Prostate gland (tissue), 2 donors: ENCODE results near the gene GAB2. TPM values are rescaled to one million over a fixed set of nuclear protein-coding genes. Genes with fewer than 3 reads are reported as not detected.

Source experiments
- DNase-seq: peaks from one replicate; pipeline ENCODE4 v3.0.0-alpha.2; 2019; ENCODE audit warnings: low spot score
- H3K27ac ChIP-seq, 2 donors: fragments of 200-600 bp; sonication (generic); 2 replicates each; pipeline ENCODE4 v1.5.1; 2017 to 2019
- H3K27me3 ChIP-seq: fragments of 200-600 bp; sonication (generic); replicated peaks from 2 replicates; pipeline ENCODE4 v1.5.1; 2019; ENCODE audit not compliant: insufficient read depth
- H3K36me3 ChIP-seq, 2 donors: fragments of 200-600 bp; sonication (generic); 1 replicate in 1 of 2; 2 replicates in 1 of 2; pipeline versions ENCODE4 v1.5.1 to v1.8.1; 2017 to 2019
- H3K4me1 ChIP-seq: fragments of 200-600 bp; sonication (generic); replicated peaks from 2 replicates; pipeline ENCODE4 v1.5.1; 2019
- H3K4me3 ChIP-seq, 2 donors: fragments of 200-600 bp; sonication (generic); 2 replicates each; pipeline ENCODE4 v1.5.1; 2017 to 2019
- H3K9me3 ChIP-seq: fragments of 200-600 bp; sonication (generic); 2 replicates; pipeline ENCODE4 v1.5.1; 2017
- CTCF ChIP-seq, 4 experiments: fragments of 200-600 bp in 2 of 4; fragments of 450-650 bp in 2 of 4; sonication (generic) in 2 of 4; IDR thresholded peaks; 1 replicate in 3 of 4; 2 replicates in 1 of 4; pipeline ENCODE4 v1.5.1; 2016 to 2019; ENCODE audit warnings: antibody characterized with exemption in 4 of 4, mild to moderate bottlenecking in 2 of 4, moderate library complexity in 2 of 4
- POLR2A ChIP-seq: fragments of 450-650 bp; IDR thresholded peaks from one replicate; pipeline ENCODE4 v1.6.1; 2016; ENCODE audit warnings: antibody characterized with exemption, mild to moderate bottlenecking
- POLR2AphosphoS5 ChIP-seq: sonication (generic); formaldehyde crosslinking; IDR thresholded peaks from one replicate; pipeline ENCODE4 v1.6.1; 2017; ENCODE audit warnings: antibody characterized with exemption
- WGBS: methylation state at CpG from one replicate; pipeline ENCODE4 v1.1.5; 2018; 5-methylcytosine and 5-hydroxymethylcytosine counted together
- intact Hi-C: fragments of 100-400 bp; cut with DNase I; formaldehyde crosslinking; loops from one replicate; pipeline ENCODE4 v1.14.2; 2022
- total RNA-seq, 2 donors: library from RNA; depleted of rRNA; stranded (reverse); fragments of >200 nt; gene quantifications; one replicate each; pipeline ENCODE4 v1.1.0, GENCODE V29; 2016

Gene GAB2
- total RNA-seq, 2 donors from 2014 or later: 7.4 to 12.8 TPM

- 100% methylated on average over 1 of the region's 1 CpG for WGBS
- no peak overlapping the region for H3K27ac ChIP-seq
- no peaks in the 10 kb centered on the region for H3K9me3 ChIP-seq
- no peak overlapping the region for H3K4me3 ChIP-seq
- H3K27me3 ChIP-seq: no peaks in the 10 kb centered on the region
- intact Hi-C loops: no loop called here
- TF ChIP-seq CTCF (IDR thresholded peaks at IDR 0.05) (no peak), POLR2A (no peak), POLR2AphosphoS5 (no peak)
- H3K4me1 ChIP-seq: no peaks in the 10 kb centered on the region
- no peak for DNase-seq
- H3K36me3 ChIP-seq: no peaks in the 10 kb centered on the region
Observed at GRCh38 chr11:78460471-78460870, 42.9 kb upstream of the GAB2 start.

GRCh38 chr11:78459738-78460137 is 42.1 kb upstream of the GAB2 start:
- DNase-seq: no peak
- Histone ChIP-seq H3K27ac (no peak overlapping the region), H3K4me3 (no peak overlapping the region), H3K27me3 (no peaks in the 10 kb centered on the region), H3K4me1 (no peaks in the 10 kb centered on the region), H3K9me3 (no peaks in the 10 kb centered on the region), H3K36me3 (no peaks in the 10 kb centered on the region)
- no peak for TF ChIP-seq CTCF (IDR thresholded peaks at IDR 0.05)
- TF ChIP-seq POLR2A: no peak
- no peak for TF ChIP-seq POLR2AphosphoS5
- 95% methylated on average over 4 of the region's 4 CpGs for WGBS
- intact Hi-C loops: no loop called here

GRCh38 chr11:78457448-78457847 is 39.8 kb upstream of the GAB2 start:
- Histone ChIP-seq H3K36me3 (no peaks in the 10 kb centered on the region), H3K27ac (no peak overlapping the region), H3K4me1 (no peaks in the 10 kb centered on the region), H3K9me3 (no peaks in the 10 kb centered on the region), H3K27me3 (no peaks in the 10 kb centered on the region), H3K4me3 (no peak overlapping the region)
- no peak for DNase-seq
- WGBS: 67% methylated on average over 2 of the region's 2 CpGs
- intact Hi-C loops: no loop called here
- TF ChIP-seq POLR2AphosphoS5 (no peak), CTCF (IDR thresholded peaks at IDR 0.05) (no peak), POLR2A (no peak)

GRCh38 chr11:78453140-78453935 is 35.7 kb upstream of the GAB2 start:
- Histone ChIP-seq H3K4me3 (no peak overlapping the region), H3K4me1 (no peaks in the 10 kb centered on the region), H3K9me3 (no peaks in the 10 kb centered on the region), H3K27ac (no peak overlapping the region), H3K36me3 (no peaks in the 10 kb centered on the region), H3K27me3 (no peaks in the 10 kb centered on the region)
- WGBS: 87% methylated on average over 2 of the region's 2 CpGs
- intact Hi-C loops: no loop called here
- TF ChIP-seq POLR2AphosphoS5 (no peak), POLR2A (no peak), CTCF (IDR thresholded peaks at IDR 0.05) (no peak)
- DNase-seq: no peak
